GM19351 (cell line): ENCODE results near the gene MTX2.
"Not testable (repeated sequence)": the region's sequence is repeated elsewhere in the genome, so short reads cannot be mapped to it uniquely, and the experiment has no call there.

Experiments used
- ATAC-seq: cut with Tn5 transposase; IDR thresholded peaks from one replicate; pipeline ENCODE4 v1.9.1; 2021; ENCODE audit warnings: mild to moderate bottlenecking, moderate library complexity; ENCODE audit not compliant: unreplicated experiment

The MTX2 gene

DNA sequence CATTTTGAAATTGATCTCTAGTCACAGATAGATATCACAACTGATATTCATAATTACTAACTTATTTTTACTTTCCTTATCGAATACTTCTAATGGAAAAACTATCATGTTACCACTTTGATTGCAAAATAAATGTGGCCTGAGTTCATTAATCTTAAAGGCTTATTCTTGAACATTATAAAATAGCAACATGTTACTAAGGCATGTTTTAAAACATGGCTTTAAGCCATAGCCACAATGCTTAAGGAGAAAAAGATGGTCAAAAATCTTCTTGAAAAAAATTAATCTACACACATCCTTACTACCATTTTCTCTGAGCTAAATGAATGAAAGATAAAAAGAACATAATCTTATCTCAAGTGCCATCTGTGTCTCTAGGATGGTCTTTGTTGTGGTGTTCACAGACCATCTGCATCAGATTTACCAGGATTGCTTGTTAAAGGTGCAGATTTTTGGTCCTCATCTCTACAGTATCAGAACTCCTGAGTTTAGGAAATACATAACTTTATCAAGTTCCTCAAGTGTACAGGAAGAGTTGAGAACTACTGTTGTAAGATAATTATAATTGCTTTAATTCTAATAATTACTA, 15.3 kb downstream of the MTX2 start:
- no peak for ATAC-seq

DNA sequence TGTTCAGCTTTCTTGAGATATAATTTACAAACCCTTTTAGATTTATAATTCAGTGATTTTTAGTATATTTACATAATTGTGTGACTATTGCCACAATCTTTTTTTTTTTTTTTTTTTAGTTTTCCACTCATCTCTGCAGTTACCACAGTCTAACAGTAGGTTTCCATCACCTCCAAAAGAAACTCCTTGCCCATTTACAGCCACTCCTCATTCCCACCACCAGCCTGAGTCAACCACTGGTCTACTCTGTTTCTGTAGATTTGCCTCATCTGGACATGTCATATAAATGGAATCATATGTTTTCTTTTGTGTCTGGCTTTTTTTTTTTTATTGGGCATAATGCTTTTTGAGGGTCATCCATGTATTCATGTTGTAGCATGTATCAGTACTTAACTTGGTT, 16.1 kb downstream of the MTX2 start:
- ATAC-seq, result no peak

DNA sequence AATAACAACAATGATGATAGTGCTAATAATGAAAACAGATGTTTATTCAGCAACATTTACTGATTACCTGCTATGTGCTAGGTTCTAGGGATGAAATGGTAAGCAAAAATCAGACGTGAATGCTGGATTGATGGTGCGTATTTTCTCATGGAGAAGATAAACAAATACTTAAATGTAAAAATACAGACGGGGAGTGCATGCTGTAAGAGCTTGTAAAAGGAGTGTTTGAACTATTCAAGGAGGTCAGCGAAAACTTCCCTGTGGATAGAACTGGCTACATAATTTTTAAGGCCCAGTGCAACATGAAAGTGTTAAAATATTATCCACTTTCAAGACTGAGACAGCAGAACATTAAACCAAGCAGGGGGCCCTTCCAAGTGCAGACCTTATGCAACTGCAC, 22.1 kb downstream of the MTX2 start:
- ATAC-seq, result no peak

DNA sequence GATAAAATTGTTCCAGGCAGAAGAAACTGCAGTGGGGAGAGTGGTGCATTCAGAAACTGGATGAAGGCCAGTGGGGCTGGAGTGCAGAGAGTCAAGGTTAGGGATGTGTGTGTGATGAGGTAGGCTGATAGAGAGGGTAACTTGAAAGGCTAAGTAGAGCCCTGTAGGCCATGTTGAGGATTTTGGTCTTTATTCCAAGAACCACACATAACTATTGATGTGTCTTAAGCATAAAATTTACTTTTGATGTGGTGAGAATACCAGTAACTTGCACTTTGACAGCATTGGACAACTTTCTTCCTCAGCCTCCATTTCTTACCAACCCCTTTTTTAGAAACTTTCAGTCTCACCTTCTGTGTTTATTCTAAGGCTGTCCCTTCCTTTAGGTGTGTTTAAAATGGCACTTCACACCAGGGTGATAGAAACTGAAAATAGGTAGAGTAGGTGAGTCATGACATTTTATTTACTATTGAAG, 22.6 kb downstream of the MTX2 start:
- ATAC-seq, result peak; percentile 96

DNA sequence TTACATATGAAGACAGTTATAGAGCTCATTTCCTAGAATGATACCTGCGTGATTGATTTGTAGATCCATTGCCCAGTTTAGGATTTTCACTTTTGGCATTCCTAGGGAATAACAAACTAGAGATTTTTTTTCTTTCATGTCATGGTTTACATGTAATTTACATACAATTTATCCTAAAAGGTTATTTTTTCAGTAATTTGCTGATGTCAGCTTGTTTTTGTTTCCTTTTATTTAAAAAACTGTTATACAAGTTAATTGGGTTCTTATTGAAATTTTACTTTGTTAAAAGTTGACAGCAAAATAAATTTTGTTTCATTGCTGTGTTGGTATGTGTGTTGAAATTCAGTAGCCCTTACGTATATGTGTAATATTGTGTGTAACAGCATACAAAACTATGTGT, 23.4 kb downstream of the MTX2 start:
- no peak for ATAC-seq

DNA sequence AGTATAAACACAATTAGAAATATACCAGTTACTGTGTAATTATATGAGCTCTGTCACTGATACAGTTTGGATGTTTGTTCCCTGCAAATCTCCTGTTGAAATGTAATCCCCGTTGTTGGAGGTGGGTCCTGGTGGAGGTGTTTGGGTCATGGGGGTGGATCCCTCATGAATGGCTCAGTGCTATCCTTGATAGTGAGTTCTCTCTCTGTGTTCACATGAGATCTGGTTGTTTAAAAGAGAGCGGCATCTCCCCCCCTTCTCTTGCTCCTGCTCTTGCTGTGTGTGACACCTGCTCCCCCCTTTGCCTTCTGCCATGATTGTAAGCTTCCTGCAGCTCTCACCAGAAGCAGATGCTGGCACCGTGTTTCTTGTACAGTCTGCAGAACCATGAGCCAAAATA, 24.1 kb downstream of the MTX2 start:
- ATAC-seq, result no peak

DNA sequence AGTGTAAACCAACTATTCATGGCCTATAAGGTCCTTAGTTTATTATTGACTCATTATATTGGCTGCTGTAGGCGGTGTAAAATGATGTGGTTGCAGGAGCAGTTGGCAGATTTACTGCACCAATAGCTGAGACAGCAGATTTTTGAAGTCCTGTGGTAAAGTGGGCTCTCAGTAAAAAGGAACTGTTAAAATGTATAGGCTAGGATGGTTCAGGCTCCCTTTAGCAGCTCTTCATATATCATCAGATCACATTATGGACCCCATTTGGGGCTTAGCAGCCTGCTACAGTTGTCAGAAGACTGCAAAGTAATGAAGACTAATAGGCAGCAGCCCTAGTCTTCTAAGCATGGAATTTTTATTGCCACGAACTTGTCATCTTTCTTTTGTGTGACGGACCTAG, 27.8 kb downstream of the MTX2 start:
- ATAC-seq, result no peak

DNA sequence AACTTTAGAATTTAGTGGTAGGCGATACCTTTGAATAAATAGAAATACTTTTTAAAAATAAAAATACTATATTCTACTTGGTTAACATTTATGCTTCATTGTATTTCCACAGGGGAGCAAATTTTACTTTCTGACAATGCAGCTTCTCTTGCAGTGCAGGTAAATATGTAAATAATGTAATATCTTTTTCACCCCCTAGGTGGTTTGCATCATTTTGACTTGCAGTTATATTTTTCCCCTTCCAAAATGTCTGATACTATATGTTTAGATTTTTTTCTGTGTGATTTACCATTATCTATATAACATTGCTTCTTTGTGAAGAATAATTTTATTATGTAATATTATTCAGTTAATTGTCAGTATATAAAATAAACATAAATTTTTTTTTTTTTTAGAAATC, 28.5 kb downstream of the MTX2 start:
- no peak for ATAC-seq

DNA sequence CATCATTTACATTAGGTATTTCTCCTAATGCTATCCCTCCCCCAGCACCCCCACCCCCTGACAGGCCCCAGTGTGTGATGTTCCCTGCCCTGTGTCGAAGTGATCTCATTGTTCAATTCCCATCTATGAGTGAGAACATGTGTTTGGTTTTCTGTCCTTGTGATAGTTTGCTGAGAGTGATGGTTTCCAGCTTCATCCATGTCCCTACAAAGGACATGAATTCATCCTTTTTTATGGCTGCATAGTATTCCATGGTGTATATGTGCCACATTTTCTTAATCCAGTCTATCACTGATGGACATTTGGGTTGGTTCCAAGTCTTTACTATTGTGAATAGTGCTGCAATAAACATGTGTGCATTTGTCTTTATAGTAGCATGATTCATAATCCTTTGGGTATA, 36.8 kb downstream of the MTX2 start:
- not testable (repeated sequence) for ATAC-seq

DNA sequence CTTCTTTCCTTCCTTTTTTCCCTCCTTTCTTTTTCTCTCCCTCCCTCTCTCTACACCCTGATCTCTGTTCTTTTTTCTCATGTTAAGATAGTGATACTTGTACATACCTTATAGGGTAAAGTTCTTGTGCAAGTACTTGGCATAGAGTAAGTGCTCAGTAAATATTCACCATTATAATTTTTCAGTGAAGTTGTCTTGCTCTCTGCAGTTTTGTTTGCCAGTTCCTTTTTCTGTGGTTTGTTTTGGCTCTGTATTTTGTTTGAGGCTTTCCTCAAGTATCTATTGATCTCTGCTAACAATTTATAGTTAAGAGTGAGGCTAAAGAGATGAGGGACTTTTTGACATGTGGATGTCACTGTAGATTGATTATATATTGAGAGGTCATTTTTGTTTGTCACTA, 48.0 kb downstream of the MTX2 start:
- ATAC-seq, result no peak

DNA sequence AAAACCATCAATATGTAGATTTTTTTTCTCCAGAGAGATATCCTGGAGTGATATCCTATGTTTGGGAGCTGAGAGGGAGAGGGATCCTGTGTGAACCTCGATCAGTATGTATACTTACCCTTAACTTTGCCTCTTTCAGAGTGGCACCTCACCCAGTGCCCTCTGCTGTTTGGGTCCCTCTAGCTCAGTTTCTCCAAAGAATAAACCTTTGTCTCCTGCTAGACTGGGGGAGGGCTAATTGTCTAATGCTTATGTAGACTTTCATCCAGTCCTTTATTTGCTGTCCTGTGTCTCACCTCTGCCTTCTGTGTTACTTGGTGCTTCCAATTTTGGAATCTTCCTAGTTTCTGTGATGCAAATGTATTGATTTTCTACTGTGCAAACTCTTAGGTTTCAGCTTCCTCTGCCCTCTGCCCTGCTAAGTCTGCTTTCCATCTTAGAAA, 48.4 kb downstream of the MTX2 start:
- ATAC-seq, result no peak

DNA sequence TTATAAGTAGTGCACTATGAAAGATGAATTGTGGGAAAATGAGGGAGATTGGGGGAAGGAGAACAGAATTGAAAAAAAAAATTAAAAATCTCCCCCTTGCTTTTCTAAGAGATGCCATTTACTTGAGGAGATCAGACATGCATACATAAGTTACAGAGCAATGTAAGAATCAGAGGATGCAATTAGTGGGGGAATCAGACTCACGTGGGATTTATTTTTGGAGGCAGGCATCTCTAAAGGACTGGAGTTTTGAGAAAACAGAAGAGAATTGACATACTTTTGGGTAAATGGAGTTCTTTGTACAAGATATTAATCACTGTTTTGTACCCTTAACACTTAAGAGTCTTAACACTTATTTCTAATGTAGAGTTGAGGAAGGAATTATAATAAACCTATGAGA, 52.7 kb downstream of the MTX2 start:
- ATAC-seq, result no peak

DNA sequence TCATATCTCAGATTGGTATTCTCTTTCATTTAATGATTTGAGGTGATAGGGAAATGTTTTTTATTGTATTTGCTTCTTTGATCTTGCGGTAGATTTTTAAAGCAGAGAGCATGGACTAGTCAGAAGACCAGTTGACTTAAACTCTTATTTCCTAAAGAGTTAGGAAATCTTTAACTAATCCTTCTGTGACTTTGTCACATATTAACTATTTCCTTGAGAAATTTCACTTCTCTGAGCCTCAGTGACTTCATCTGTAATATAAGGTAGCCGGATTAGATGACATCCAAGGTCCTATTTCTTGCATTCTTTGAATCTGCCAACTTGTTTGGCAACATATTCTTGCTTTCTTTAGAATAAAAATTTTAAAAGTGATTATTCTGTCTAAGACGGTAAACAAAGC, 55.6 kb downstream of the MTX2 start:
- no peak for ATAC-seq

DNA sequence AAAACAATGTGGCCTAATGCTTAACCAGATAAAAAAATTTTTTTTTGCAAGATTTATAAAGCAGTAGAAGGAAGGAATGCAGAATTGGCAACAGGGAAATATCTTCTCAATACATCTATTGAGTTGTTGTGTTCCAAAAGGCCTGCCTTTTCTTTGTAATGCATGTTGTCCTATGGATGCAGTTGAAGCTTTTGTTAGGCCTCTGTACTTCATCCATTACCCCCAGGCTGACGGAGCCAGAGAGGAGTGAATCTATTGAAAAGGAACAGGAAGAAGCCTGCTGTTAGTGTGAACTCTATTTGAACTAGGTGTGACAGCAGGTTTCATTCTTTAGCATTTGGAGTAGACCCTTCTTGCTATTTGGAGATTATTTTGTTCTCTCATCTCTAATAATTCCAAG, 56.5 kb downstream of the MTX2 start:
- no peak for ATAC-seq

DNA sequence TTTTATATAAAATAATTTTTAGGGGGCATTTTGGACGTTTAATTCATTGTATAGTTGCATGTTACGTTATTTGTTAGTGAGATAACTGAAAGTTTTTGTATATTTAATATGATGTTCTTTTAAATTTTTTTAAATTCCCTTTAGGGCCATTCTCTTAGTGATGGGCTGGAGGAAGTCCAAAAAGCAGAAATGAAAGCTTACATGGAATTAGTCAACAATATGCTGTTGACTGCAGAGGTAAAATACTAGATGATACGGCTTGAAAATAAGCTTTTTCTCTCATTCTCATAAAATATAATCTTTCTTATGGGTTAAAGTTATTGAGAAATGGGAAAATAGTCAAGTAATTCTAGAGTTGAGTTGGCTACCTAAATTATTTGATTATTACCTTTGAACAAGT, 58.9 kb downstream of the MTX2 start:
- ATAC-seq, result peak; percentile 69

DNA sequence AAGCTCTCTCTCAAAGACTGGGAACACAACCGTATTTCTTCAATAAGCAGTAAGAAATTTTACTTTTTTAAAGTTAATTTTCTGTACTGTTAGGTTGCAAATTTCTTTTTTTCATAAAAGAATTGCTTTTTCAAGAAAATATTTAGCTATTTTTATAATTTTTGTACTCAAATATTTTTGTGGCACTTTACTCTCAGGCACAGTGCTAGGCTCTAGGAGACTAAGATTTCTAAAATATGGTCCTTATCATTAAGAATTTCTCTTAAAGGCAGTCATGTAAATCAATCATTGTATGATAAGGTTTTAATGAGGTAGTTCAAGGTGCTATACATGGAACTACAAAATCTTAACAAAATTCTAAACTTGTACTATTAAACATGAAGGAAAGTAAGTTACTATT, 61.4 kb downstream of the MTX2 start:
- ATAC-seq, result no peak

DNA sequence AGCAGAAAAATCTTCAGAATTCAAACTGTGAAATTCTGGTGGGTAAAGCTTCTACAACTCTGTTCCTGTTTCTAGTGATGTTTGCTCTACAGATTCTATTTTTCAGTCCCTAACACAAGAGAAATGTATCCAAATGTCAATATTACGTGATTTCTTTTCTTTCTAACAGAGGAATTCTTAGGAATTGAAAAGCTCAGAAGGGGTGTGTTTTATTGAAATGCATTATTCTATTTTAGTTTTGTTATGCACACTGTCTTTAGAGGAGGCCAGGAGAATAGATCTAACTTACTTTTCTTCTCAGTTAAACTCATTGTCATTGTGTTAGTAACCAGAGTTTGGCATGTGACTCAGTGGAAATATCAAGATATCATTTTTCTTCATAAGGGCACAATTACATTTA, 62.4 kb downstream of the MTX2 start:
- no peak for ATAC-seq

DNA sequence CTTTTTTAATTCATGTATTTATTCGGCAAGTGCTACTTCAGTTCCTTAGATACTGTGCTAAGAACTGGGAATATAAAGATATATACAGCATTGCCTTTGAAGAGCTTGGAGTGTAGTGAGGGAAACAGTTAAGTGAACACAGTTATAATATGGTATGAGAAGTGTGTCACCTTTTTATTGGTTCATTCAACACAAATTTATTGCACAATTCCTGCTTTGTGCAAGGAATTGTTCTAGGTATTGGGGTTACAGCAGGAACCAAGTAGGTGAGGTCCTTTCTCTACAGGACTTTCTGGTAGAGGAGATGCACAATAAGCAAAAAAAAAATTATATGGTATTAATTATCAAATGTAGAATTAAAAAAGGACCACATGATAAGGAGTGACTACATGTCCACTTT, 65.5 kb downstream of the MTX2 start:
- no peak for ATAC-seq

DNA sequence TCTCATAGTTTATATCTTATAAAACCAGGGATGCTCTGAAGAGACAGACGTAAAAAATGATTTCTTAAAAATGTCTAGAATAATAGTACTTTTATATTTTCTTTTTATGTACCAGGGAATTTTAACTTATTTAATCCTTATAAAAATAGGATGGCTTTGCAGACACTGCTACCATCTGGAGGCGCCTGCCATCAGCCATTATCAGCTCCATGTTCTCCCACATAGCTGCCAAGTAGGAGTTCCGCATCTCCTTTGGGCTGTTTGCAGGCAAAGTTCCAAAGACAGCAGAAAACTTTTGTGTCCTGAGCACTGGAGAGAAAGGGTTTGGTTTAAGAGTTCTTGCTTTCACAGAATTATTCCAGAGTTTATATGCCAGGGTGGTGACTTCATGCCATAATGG, 69.2 kb downstream of the MTX2 start:
- ATAC-seq, result no peak

DNA sequence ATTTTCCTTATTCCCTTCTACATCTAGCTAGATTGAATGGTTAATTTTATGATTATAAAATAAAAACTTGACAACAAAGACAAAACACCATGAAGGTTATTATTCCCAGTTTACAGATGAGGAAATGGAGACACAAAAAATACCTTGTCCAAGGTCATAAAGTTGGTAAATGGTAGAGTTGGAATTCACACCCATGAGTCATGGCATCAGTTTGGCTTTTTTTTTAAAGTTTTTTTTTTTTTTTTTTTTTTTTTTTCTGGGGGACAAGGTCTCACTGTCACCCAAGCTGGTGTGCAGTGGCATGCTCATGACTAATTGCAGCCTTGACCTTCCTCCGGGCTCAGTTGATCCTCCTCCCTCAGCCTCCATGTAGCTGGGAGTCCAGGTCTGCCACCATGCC, 70.0 kb downstream of the MTX2 start:
- no peak for ATAC-seq

DNA sequence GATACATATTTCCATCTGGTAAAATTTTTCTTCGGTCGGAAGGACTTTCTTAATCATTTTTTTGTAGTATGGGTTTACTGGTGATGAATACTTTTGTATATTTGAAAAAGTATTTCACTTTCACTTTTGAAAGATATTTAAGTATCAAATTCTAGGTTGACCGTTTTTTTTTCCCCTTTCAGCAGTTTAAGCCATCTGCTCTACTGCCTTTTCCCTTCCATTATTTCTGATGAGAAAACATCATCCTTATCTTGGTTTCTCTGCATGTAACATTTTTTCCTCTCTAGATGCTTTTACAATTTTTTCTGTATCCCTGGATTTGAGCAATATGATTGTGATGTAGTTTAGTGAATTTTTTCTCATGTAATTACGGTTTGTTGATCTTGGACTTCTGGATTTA, 87.0 kb downstream of the MTX2 start:
- ATAC-seq, result no peak

DNA sequence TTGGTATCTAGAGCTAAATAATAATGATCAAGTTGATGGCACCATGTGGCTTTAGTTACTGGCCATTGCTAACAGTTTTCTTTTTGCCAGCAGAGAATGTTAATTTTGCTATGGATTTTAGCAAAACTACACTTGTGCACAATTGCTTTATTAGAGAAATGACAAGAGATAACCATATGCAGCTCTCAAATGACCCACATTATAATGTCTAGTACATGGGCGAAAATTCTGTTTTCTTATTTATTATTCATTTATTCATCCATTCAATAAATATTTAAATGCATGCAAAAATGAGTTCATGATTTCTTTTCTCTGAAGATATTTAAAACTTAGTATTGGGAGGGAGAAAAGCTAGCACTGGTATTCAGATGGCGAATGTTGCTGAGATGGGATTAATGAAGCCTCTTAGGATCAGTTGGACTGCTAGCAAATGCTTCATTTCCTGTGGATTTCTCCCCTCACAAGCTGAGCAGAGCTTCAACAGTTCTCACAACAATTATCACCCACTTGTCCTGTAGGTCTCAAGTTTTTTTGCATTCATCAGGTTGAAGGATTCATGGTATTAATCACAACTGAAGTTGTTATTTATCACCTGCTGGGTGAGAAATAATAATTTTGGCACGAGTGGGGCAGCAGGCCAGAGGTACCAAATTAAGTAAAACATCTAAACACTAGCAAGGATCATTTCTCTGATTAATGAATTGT, 95.2 kb downstream of the MTX2 start:
- ATAC-seq, result no peak

DNA sequence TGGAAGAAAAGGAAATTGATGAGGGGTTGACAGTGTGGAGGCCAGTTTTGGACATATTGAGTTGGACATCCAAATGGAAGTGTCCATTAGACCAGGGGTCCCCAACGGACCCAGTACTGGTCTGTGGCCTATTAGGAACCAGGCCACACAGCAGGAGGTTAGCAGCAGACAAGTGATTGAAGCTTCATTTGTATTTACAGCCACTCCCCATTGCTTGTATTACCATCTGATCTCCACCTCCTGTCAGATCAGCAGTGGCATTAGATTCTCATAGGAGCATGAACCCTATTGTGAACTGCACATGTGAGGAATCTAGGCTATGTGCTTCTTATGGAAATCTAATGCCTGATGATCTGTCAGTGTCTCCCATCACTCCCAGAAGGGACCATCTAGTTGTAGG, 99.1 kb downstream of the MTX2 start:
- ATAC-seq, result no peak
